SK-N-DZ (cell line): ENCODE data around the gene ARHGAP1.
"Not testable (repeated sequence)": the region's sequence is repeated elsewhere in the genome, so short reads cannot be mapped to it uniquely, and the experiment has no call there.

Experiments used
- DNase-seq: peaks from one replicate; pipeline ENCODE4 v3.0.0-alpha.2; 2015; ENCODE audit warnings: low spot score

ARHGAP1 gene

DNA sequence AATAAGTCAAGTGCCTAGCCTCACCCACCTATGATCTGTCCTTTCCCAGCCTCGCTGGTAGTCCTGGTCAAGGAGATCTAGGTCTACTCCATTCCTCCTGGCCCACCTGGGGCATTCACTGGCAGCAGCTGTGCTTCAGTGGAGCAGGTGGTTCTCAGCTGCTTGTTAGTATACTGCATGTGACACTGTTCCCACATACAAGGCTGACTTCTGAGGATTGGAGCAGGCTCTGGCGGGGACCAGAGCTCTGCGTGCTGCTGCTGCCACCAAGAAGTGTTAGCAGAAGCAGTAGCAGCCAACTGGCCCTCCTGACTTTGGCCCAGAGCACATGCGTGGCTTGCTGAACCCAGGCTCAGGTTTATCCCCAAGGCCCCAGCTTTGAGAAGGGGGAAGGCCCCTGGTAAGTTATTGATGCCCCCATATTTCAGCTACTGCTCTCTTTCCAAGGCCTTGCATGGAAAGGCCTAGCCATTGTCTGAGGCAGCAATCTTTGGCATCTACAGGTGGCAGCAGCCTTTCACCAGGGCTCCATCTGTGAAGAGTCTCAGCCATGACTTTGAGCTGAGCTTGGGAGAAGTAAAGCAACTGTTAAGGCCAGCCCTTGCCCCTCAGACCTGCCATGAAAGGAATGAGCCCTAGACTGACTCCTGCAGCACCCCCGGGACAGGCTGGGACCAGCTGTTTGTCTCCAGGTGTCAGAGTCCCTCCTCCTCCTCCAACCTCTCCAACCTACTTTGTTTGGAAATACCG lies 26.5 kb downstream of the ARHGAP1 start:
- DNase-seq, result no peak

GRCh38 chr11:46672381-46672839 lies 28.0 kb downstream of the ARHGAP1 start:
- DNase-seq, result no peak

DNA sequence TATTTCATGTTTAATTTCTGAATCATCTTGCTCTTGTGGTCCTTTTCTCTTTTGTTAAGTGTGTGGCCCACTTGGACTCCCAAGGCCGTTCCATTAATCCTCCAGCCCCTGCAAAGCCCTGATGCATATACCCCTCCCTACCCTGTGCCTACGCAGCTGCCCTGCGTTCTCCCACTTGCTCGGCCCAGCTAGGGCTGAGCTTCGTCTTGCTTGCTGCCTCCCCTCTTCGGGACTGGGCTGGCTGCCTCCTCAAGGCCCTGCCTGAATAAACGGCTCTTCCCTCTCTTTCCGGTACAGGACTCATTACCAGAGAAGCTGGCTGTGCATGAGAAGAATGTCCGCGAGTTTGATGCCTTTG lies 28.5 kb downstream of the ARHGAP1 start:
- DNase-seq, result no peak

- not testable (repeated sequence) for DNase-seq
These were observed 29.9 kb downstream of the ARHGAP1 start for GRCh38 chr11:46670521-46670920.

DNA sequence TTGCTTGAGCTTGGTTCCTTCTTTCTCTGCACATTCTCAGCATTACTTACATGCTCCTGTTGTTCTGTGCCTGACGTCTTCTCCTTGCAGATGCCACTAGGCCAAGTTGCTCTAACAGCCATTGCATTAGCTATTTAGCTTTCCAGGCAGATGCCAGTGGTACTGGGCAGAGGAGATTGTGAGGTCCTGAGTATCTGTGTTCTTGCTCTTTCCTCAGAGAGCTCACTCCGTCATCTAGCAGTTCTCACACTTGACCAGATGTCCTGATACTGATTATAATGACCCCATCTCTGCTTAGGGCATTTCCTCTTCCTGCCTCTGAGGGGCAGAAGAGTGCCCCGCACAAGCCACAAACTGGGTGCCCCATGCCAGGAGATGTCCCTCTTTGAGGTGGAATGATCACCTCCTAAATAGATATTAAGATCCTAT lies 30.7 kb downstream of the ARHGAP1 start:
- no peak for DNase-seq

DNA sequence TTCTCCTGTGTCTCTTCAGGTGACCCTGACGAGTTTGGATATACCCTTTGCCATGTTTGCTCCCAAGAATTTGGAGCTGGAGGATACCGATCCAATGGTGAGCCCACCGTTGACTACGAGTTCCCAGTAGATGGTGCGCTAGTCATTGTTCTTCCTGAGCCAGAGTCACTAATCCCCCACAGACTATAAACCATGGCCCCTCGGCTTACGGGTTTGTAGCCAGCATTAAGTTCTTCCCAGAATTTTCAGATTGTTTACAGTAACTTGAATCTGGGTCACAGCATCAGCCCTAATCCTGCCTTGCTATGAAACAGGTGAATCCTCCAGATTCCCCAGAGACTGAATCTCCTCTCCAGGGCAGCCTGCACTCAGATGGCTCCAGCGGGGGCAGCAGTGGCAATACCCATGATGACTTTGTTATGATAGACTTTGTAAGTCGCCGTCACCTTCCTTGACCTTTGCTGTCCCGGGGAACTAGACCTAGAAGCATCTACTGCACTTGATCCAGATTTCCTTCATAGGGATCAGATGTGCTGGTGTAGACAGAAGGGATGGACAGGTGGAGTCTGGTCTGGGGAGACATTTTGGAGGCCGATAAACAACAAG lies 31.8 kb downstream of the ARHGAP1 start:
- DNase-seq, result no peak

GRCh38 chr11:46667043-46667481 lies 33.4 kb downstream of the ARHGAP1 start:
- DNase-seq, result no peak

- DNase-seq, result no peak
These were observed 33.9 kb downstream of the ARHGAP1 start for GRCh38 chr11:46666516-46666915.

GRCh38 chr11:46665356-46665755 lies 35.1 kb downstream of the ARHGAP1 start:
- DNase-seq, result no peak

GRCh38 chr11:46664612-46665011 lies 35.8 kb downstream of the ARHGAP1 start:
- no peak for DNase-seq

GRCh38 chr11:46663277-46663940 lies 37.0 kb downstream of the ARHGAP1 start:
- DNase-seq, result no peak

GRCh38 chr11:46662366-46662765 lies 38.1 kb downstream of the ARHGAP1 start:
- no peak for DNase-seq

GRCh38 chr11:46661836-46662235 lies 38.6 kb downstream of the ARHGAP1 start:
- no peak for DNase-seq

DNA sequence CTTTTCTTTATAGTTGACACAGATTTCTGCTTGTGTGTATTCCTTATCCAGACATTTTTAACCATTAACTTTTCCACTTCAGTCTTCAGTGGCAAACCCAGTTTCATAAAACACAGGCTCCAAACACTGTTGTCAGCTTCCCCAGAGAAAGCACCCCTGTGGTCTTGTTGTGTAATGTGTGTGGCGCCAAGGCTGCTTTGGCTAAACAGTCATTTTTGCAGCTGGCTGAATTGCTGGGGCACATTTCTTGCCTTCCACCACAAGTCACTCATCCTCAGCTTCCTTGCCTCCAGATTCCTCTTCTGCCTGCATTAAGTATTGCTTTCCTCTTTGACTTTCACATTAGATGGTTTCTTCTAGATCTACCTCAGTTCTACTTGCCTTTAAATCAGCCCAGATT lies 40.5 kb downstream of the ARHGAP1 start:
- no peak for DNase-seq

GRCh38 chr11:46658259-46658658 lies 42.2 kb downstream of the ARHGAP1 start:
- no peak for DNase-seq

- DNase-seq, result no peak
These were observed 43.2 kb downstream of the ARHGAP1 start for GRCh38 chr11:46657186-46657585.

- DNase-seq, result no peak
These were observed 44.8 kb downstream of the ARHGAP1 start for GRCh38 chr11:46655631-46656030.

GRCh38 chr11:46649180-46649738 lies 51.2 kb downstream of the ARHGAP1 start:
- no peak for DNase-seq

- no peak for DNase-seq
These were observed 56.4 kb downstream of the ARHGAP1 start for GRCh38 chr11:46643986-46644385.

DNA sequence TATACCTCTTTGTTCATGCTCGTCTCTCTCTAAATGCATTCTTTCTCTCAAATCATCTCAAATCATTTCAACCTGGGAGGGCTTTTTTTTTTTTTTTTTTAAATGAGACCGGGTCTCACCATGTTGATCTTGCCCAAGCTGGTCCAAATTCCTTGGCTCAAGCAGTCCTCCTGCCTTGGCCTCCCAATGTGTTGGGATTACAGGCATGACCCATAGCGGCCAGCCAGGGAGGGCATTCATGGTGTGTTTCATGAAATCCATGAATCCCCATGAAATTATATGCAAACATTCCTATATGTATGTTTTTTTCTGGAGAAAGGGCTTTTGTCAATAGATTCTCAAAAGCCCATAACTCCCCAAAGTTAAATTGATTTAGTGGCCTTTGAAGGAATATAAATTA lies 56.9 kb downstream of the ARHGAP1 start:
- DNase-seq, result no peak

DNA sequence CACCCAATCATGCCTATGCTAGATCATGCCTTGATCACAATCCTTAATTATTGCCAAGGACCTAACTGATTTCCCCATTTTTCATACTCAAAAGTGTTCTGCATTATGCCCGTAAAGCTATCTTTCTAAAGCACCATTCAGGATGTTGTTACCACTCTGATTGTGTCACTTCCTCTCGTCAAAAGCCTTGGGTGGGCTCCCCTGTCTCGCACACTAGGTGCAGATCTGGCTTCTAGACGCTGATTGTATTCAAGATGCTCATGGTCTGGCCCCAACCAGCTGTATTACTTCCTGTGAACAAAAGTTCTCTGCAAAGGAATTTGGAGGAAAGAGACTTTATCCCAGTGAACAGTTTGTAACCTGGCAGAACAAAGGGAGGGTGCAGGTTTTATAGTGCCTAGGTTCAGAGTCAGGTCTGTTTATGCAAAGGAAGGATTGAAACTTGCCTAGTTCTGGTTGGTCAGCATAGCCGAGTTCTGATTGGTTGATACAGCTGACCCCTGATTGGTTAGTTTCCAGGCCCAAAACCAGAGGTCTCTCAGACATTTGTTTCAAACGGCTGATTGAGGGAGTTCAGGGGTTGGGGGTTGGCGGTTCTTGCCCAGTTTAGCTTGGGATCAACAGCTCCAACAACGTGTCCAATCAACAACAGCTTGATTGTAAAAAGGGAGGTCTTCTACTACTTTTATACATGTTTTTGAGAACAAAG lies 57.6 kb downstream of the ARHGAP1 start:
- DNase-seq, result no peak

GRCh38 chr11:46641639-46642038 lies 58.8 kb downstream of the ARHGAP1 start:
- no peak for DNase-seq
